D721Med (cell line): Measurements from ENCODE around the gene MRM2.
A peak's percentile ranks its signal among the peaks of the same experiment; 100 is the strongest.

ENCODE experiments used
- DNase-seq: peaks from one replicate; pipeline ENCODE4 v3.0.0; 2011; ENCODE audit warnings: low spot score; ENCODE audit not compliant: insufficient read length
- FAIRE-seq: peaks from 2 replicates; lab custom pipeline; 2011; peaks lifted over from hg19 to GRCh38; lab: Jason Lieb, UNC
- CTCF ChIP-seq: IDR thresholded peaks from 2 replicates; pipeline ENCODE4 v1.5.1; 2012; ENCODE audit warnings: mild to moderate bottlenecking, control low read depth; ENCODE audit not compliant: insufficient read depth; ENCODE audit errors: missing control alignments

MRM2 gene

DNA sequence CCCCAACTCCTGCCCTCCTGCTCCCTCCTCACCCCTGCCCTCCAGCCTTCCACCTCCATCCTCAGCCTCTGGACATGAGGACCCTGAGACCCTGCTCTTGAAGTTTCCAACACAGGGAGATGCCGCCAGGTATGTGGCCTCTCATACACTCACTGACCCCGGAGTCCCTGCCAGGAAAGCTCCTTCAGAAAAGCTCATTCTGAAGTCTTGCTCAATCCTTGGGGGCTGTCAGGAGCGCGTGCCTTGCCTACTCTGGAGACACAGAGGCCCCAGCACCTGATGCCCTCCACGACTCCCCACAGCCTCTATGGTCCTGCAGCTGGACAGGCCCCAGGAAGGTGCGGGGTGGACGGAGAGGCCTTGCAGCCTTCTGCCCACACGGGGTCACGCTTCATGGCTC lies 11.0 kb upstream of the MRM2 start:
- no peak for DNase-seq
- no peak for TF ChIP-seq CTCF
- no peak for FAIRE-seq

DNA sequence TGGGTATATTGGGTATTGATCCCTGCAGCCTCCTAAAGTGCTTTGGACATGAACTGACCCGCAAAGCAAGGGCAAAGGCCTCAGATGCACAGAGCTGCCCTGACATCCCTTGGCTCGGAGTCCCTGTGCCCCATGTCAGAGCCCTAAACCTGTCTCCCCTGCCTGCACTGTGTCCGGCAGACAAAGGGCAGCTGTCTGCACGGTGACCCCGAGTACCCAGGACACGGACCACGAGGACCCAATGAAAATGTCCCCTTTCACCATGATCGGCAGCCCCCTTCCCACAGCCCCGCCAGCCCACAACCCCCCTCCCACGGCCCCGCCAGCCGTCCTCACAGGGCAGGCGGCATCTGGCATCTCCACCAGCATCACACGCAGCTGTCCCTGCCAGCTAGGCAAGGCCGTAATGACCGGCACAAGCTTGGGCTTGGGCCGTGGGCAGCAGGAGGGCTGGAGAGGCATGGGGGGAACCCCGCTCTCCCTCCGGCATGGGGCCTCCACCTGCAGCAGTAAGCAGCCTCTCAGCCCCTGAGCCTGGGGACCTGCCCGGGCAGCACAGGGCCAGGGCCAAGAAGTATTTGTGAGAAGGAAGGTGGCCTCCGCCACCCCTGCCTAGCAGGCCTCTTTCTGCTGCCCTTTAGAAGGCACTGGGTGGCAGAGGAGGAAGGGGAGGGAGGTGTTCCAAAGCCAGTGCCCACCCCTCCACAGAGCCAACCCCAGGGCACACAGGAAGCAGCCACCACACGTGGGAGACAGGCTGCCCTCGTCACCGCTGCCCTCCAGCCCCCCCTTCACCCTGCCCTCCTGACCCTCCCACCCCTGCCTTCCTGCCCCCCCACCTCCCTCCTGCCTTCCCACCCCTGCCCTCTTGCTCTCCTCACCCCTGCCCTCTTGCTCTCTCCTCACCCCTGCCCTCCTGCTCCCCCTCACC lies 10.1 kb upstream of the MRM2 start:
- FAIRE-seq (no peak), DNase-seq (no peak)
- TF ChIP-seq CTCF = no peak

- FAIRE-seq (no peak), DNase-seq (no peak)
- no peak for TF ChIP-seq CTCF
Observed at GRCh38 chr7:2251381-2251780, 9.4 kb upstream of the MRM2 start.

- TF ChIP-seq CTCF = no peak
- DNase-seq = no peak
- FAIRE-seq = no peak
Observed at GRCh38 chr7:2249744-2250323, 7.8 kb upstream of the MRM2 start.

GRCh38 chr7:2248984-2249694 lies 7.1 kb upstream of the MRM2 start:
- FAIRE-seq = no peak
- TF ChIP-seq CTCF = no peak
- no peak for DNase-seq

- DNase-seq = peak; percentile 74
- no peak for FAIRE-seq
Observed at GRCh38 chr7:2247141-2247995, 5.4 kb upstream of the MRM2 start.

More at GRCh38 chr7:2247141-2247995, 5.4 kb upstream of the MRM2 start:
- peak; percentile 76 for TF ChIP-seq CTCF
